Amniotic stem cell (primary cell): ENCODE data around the gene HELZ.
"Not testable (repeated sequence)": the region's sequence is repeated elsewhere in the genome, so short reads cannot be mapped to it uniquely, and the experiment has no call there.

Source experiments
- DNase-seq: peaks from one replicate; lab custom pipeline; 2025; lab: John Stamatoyannopoulos, UW

The HELZ gene

DNA sequence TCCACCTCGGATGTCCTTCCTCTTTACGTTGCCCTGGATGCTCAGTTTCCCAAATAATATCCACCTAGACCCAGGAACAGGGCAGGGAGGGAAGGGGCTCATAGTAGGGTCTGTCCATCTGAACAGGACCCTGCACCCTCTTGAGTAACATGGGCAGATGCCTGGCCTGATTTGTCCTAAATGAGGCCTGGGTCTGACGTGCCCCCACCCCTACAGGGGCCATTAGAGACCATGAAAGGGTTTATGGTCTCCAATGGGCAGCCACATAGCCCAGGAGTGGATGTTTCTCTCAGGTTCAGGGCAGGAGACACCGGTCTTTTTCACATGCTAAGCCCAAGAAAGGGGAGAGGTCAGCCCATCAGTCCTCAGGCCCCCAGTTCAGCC, 193.8 kb downstream of the HELZ start:
- DNase-seq = no peak

DNA sequence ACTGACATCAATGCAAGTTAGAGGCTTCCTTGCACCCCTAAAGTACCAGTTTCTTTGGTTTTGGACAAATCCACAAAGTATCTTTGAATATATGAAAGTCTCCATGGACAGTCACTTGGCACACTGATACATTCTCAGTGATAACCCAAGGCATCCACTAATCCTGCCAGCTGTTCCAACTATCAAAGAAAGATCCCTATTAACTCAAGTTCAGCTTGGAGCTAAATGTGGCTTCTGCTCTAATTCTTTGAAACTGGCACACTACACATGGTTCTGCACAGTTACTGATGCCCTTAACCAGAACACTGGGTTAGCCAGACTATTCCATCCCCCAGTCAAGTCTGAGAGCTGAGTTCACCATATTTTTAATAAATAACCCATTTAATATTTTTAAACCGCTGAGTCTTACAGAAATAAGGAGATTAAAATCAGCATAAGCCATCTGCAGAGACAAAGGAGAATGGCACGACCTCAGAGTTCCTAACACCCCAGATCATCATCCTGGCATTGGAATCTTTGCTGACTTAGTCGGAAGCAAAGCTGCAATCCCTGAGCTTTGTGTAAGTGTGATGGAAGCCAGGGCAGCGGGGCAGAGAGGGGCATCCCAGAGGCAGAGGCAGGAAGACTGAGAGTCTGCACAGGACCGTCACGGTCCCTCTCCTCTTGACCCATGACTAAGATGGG, 194.4 kb downstream of the HELZ start:
- DNase-seq = no peak

DNA sequence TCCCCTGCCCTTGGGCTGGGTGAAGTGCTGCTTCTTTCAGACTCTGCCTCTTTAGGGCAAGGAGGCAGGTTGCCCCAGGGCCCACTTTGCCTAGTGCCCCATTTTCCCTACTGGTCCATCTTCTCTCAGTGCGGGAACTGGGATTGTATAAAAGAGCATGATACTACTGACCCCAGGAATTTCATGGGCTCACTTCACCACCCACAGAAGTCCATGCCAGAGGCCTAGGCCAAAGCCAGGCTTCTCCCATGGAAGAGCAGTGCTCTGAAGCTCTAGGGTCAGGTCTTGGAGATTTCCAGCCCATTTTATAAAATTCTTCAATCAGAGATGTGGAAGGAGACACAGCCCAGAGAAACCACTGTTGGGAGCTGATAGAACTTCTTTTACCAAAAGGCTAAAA, 194.9 kb downstream of the HELZ start:
- DNase-seq = no peak

DNA sequence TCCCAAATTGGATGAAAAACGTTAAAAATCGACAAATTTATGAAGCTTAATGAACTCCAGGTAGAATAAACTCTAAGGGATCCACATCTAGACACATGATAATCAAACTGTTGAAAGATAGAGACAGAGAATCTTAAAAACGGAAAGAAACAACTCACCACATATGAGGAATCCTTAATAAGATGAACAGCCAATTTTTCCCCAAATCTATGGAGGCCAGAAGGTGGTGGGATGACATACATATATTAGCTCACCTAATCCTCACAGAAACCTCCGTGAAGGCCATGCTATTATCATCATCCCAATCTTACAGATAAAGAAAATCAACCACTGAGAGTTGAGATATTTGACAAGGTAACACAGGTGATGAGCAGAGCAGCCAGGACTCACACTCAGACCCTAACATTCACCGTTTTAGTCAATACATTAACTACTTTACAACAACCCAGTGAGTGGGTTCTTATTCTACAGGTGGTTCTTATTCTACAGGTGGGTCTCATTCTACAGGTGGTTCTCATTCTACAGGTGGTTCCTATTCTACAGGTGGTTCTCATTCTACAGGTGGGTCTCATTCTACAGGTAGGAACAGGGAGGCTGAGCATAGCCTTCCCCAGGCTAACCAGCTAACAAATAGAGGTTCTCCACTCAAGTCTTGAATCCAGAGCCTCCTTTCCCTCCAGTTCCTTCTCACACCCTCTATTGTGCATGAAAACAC, 195.8 kb downstream of the HELZ start:
- no peak for DNase-seq

DNA sequence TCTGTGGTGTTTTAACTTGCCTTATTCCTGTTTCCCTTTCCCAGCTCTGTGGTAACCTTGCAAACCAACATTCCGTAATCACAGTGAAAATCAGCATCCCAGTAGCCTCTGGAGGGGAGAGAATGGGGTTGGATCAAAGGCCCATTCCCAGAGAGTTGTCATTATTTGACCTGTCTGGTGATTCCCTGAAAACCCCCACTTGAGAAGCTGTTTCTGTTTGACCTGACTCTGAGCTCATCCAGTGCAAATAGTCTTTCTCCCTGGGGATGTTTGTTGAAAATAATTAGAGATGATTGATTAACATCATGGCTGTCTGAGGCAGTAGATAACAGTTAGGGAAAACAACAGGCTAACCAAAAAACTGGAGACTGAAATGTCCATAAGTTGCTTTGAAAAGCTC, 197.6 kb downstream of the HELZ start:
- no peak for DNase-seq

DNA sequence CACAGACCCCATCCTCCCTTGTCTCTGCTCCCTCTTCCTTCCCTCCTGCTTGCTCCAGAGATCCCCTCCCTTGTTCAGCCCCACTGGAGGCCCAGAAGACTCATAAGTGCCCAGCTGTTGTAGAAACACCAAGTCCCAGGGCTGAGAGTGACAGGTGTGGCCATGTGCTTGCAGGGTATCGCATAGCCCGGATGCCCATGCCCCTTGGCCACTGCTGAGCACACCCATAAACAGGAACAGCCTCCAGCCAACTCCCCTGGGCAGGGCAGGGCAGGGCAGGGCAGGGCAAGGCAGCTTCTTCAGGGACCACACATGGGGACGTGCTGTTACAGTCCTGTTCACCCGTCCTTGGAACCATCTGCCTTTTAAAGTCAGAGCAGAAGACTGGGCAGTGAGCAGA, 198.6 kb downstream of the HELZ start:
- no peak for DNase-seq

DNA sequence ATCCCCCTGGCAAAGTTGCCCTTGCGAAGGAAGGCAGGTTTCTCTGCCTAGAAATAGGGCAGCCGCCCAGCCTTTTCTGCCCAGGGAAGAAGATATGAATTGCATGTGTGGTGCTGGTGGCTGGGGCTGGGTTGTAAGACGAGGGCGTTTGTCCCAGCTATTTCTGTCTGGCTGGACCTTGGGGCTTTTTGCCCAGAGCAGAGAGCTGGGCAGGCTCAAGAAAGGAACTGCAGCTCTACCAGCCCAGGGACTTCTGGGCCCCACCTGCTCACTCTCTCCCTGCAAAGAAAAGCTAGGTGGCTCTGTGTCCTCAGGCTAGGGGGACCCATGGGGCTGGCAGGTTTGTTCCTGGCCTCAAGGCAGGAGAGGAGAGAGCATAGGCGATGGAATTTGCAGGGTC, 200.1 kb downstream of the HELZ start:
- no peak for DNase-seq

DNA sequence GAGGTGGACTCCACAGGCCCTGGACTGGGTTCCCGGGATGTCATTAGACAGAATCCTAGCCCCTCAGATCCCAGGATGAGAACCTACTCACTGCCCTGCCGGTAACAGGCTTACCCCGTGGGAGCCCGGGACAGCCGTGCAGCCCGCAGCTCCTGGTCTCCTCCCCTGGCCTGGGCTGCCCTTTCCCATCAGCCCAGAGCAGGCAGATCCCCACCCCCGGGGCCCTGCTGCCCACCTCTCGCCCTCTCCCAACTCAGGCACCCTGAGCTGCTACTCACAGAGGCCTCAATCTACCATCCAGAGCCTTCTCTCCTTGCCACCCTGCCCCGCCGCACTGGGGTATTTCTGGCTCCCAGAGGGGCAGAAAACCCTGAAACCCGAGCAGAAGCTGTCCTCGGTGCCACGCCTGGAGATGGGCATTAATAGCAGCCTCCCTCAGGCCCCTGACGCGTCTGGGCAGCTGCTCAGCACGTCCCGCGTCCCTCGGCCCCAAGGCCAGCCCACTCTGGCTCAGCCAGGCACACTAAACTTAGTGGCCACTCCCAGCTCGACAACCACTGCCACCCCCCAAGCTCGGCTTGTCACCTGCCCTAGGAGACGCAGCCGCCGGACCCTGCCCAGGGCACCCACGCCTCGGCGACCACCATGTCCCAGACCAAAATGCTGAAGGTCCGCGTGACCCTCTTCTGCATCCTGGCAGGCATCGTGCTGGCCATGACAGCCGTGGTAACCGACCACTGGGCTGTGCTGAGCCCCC, 200.8 kb downstream of the HELZ start, which contains the start of gene CACNG1:
CACNG1 (plus strand) TSS at position 539 of the 757 bp plus-strand sequence; CDS start at position 646, 107 bp downstream.
- no peak for DNase-seq

DNA sequence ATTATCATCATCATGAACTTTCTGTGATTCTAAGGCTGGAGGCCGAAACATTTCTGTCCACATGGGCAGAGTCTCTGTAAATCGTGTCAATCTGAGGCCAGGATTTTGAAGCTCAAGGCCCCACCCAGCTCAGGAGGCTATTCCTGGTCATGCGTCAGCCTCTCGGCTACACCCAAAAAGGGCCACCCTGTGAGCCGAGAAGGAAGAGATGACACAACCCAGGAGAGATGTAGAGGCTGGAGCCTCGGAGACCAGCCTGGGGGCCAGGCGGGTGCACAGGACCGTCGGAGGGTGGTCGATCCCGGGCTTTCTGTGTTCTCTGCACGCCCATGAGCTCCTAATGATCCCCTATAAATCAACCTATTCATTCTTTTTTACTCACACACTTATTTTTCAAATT, 201.7 kb downstream of the HELZ start:
- no peak for DNase-seq

DNA sequence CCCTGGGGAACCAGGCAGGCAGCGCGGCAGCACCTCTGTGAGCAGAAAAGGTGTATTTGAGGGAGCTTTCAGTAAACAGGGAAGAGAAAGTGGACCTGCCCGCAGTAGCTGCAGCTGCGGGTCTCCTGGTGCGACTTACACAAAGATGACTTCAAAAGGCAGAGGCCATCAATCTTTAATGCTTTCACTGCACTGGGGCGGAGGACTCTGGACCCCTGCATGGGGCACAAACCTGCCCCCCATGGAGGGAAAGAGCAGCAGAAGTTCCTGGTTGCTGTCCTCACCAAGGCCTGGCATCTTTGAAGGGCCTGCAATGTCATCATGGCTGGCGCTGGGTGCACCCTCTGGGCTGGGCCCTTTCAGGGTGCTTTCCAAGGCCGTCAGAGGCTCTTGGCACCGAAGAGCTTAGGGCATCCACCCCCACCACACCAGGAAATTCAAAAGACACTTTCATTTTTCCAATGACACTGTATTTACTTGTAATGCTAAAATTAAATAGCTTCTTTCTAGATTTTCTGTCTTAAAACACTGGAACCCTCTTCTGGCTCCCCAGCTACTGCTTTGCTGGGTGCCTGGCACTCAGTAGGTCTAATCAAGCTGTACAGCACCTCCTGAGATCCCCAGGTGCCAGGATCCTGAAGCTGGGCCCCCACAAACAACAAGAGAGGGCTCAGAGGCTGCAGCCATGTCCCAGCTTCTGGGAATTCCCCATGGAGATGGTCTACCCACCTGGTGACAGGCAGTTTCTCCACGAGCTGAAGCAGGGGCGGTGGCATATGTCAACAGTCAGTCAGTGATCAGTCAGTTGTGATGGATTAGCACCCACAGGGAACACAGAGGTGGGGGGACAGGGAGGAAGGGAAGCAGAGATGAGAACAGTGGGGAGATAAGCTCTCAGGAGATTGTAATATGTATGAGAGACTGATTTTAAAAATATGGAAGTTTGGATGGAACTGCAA, 202.8 kb downstream of the HELZ start:
- no peak for DNase-seq

DNA sequence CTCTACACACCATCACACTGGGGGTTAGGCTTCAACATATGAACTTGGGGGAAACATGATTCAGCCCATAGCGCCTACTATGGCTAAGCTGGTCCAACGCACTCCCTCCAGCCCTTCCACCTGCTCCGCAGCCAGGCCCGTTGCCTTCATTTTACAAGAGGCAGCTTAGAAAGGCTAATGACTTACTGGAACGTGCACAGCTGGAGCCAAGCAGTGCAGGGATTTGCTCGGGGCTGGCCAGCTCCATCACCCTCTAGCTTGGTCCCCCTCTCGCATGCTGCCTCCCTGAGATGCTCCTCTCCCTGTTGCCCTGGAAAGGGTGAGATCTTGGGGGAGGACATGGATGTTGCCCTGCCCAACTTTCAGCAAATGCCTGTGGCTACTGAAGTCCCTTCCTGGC, 203.5 kb downstream of the HELZ start:
- no peak for DNase-seq

DNA sequence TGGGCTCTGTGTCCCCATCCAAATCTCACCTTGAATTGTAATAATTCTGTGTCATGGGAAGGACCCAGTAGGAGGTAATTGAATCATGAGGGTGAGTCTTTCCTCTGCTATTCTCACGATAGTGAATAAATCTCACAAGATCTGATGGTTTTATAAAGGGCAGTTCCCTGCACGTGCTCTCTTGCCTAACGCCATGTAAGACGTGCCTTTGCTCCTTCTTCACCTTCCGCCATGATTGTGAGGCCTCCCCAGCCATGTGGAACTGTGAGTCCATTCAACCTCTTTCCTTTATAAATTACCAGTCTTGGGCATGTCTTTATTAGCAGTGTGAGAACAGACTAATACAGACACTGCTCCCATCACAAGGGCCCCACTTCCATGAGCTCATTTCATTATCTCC, 203.9 kb downstream of the HELZ start:
- not testable (repeated sequence) for DNase-seq

DNA sequence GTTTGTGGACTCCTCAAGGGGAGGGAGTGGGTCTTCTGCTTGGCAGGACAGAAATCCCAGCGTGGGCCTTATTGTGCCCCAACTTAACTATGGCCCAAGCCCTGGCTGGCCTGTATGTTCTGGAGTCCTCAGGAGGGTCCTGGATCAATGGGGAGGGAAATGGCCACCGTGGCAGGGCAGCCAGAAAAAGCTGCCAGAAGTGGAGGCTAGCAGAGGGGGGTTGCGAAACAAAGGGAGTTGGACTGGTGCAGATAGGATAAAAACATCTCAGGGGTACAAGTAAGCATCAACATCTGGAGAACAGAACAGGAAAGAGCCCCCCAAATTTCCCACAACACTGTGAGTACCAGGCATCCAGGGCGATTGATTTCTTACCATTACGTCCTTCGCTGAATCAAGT, 204.3 kb downstream of the HELZ start:
- DNase-seq = no peak

DNA sequence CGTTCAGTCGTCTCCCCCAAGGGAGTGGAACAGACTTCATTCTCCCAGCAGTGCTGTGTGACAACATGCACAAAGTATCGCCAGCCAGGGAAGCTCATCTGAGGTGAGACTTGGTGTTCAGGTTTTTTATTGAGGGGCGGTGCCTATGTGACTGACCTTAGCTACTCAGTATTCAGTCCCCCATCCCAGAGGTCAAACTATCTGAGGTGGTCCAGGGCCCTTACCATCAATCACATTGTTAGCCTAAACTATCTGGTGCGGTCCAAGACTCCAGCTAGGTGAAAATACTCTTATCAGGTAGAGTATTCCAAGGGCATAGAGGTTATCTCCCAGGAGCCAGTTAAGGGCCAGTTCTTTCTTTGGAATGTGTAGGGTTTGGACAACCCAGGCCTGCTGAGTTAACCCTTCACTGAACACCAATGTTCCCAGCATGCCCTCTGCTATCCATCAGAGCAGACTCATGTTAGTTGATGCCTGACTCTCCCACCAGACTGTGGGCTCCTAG, 206.1 kb downstream of the HELZ start:
- no peak for DNase-seq

DNA sequence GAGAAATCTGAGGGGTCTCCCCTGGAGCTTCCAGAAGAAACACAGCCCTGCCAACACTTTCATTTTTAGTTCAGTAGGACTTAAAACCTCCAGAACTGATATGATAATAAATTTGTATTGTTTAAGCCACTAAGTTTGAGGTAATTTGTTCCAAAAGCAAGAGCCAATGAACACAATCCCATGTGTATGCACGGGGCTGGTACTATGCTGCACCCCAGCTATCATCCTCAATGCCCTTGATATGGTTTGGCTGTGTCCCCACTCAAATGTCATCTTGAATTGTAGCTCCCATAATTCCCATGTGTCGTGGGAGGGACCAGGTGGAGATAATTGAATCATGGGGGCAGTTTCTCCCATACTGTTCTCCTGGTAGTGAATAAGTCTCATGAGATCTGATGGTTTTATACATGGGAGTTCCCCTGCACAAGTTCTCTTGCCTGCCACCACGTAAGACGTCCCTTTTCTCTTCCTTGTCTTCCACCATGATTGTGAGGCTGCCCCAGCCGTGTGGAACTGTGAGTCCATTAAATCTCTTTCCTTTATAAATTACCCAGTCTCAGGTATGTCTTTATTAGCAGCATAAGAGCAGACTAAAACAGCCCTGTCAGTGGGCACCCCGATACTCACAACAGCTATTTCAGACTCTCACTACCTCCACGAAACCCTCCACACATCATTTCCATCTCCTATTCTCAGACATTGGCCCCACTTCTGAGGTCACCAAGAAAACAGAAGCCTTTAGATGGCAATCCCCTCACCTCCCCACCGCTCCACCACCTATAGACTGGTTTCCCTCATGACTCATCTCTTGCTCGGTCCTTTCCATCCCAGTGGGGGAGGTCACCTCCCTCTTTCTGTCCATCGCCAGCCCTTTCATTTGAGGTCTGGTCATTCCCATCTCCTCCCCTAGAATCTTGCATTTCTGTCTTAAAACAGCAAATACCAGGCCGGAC, 209.6 kb downstream of the HELZ start:
- DNase-seq = no peak

DNA sequence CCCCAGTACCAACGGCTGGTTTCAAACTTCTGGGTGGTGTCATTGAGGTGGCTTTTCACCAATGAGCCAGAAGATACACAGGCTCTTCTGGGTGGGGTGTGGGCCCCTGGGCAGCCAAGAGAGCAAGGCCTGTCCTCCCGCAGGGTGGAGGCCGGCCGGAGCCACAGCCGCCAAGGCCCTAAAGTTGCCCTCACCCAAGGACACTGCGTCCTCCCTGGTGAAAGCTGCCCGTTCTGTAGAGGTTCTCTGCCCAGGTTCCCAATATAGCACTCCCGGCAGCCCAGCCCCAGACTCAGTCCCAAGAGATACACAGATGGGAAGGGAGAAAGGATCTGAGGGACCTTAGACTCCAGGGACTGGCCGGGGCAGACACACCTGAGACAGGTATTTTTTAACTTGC, 211.4 kb downstream of the HELZ start:
- no peak for DNase-seq

DNA sequence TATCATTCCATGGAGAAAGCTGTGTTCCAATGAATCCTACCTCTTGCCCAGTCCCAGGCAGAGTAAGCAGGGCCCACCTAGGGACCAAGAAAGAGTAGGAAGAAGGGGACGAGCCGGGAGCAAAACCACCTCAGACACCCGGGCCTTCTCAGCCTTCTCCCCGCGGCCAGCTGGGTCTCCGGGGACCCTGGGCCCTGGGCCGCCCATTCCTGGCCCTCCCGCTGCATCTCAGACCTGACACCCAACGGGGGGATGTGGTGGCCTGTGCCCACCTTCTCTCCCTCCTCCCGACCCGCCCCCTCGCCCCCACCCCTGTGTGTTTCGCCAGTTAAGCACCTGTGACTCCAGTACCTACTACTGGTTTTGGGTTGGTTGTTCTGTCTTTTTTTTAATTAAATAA, 212.0 kb downstream of the HELZ start:
- DNase-seq = no peak

DNA sequence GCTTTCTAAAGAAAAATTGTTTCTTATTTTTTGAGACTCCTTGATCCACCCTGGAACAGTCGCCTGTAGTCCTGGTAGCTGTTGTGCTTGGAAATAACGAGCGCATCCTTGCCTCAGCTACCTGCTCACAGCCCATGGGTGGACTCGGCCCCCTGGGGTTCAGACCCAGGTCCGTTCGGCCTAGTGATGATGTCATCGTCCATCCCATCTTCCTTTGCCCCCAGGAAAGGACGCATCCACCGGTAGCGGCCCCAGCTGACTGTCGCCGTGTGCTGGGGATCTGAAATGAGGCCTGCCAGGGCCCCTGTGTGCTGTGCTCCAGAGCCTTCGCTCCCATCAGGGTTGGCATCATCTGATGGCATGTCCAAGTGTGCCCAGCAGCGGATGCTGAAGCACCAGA, 212.6 kb downstream of the HELZ start:
- no peak for DNase-seq

DNA sequence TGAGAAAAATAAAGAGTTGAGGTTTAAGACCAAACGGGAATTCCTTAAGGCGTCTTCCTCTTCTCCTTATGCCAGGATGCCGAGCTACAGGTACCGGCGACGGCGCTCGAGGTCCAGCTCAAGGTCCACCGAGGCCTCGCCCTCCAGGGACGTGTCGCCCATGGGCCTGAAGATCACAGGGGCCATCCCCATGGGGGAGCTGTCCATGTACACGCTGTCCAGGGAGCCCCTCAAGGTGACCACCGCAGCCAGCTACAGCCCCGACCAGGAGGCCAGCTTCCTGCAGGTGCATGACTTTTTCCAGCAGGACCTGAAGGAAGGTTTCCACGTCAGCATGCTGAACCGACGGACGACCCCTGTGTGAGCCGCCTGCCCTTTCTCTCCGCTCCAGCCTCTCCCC, 214.4 kb downstream of the HELZ start:
- no peak for DNase-seq

DNA sequence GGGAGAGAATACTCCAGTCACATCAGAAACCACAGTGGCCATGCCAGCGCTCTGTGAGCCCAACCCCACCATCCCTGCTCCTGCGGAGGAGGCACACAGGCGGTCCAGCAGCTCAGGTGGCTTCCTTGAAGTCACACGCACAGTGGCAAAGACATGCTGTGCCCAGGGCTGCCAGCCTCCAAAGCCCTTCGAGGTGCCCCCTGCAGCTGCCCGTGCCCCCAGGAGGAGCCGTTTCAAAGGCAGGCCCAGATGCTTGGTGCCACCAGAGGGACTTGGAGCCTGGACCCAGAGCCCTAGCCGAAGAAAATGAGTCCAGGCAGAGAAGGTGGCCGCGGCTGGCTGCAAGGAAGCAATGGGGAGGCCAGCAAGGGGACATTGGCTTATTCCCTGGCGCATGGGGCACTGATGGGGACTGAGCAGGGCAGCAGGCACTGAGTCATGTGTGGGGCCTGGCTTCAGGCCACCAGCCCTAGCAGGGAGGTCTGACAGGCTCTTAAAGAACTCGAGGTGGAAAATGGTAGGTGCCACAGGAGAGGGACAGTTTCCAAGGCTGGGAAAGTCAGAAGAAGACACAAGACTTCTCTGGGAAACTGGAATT, 217.9 kb downstream of the HELZ start:
- no peak for DNase-seq
